Upper lobe of right lung (tissue), 1 donor: ENCODE measurements around the gene ADCY10. TPM values are rescaled to one million over a fixed set of nuclear protein-coding genes. Genes with fewer than 3 reads are reported as not detected.

ENCODE experiments used
- ATAC-seq: fragments of 200-7000 bp; cut with Tn5 transposase; one replicate; pipeline ENCODE4 v1.9.1; 2020; ENCODE audit warnings: mild to moderate bottlenecking, moderate library complexity
- DNase-seq: peaks from one replicate; pipeline ENCODE4 v3.0.0-alpha.2; 2020
- H3K27ac ChIP-seq: fragments of 200-600 bp; one replicate; pipeline ENCODE4 v1.8.0; 2022
- H3K27me3 ChIP-seq: fragments of 200-600 bp; one replicate; pipeline ENCODE4 v1.8.0; 2022; ENCODE audit warnings: mild to moderate bottlenecking
- H3K36me3 ChIP-seq: fragments of 200-600 bp; one replicate; pipeline ENCODE4 v1.8.0; 2022
- H3K4me1 ChIP-seq: fragments of 200-600 bp; one replicate; pipeline ENCODE4 v1.8.0; 2022
- H3K4me3 ChIP-seq: fragments of 200-600 bp; one replicate; pipeline ENCODE4 v1.8.0; 2022; ENCODE audit warnings: mild to moderate bottlenecking
- H3K9me3 ChIP-seq: fragments of 200-600 bp; one replicate; pipeline ENCODE4 v1.8.0; 2022
- CTCF ChIP-seq: fragments of 200-600 bp; IDR thresholded peaks from one replicate; pipeline ENCODE4 v1.8.0; 2022; ENCODE audit warnings: antibody characterized with exemption
- intact Hi-C: fragments of 100-400 bp; cut with DNase I; formaldehyde crosslinking; loops from one replicate; pipeline ENCODE4 v1.11.0; 2022
- long read RNA-seq: library from polyadenylated mRNA; unstranded; transcript quantifications from one replicate; pipeline ENCODE4 v2.0.0, GENCODE V29; 2021
- total RNA-seq: library from RNA; stranded (reverse); fragmentation: NEBNext Ultra II Directional; extraction: Animal tissue kit (Norgen Biotek cat#: 25700); gene quantifications from one replicate; pipeline ENCODE4 v1.2.1, GENCODE V29; 2021
- donor health status: DM: no; HTN: yes; CAD: no; lungs with severe emphysema.

Gene ADCY10
- total RNA-seq, result 0.29 TPM
- long read RNA-seq, result 0 reads

- no peak for ATAC-seq
- H3K4me3 ChIP-seq, result no peak within 1 kb of the TSS
- H3K36me3 ChIP-seq, result peaks cover 24% of the 10 kb centered on the region
- TF ChIP-seq CTCF, result no peak
- H3K4me1 ChIP-seq, result no peaks in the 10 kb centered on the region
- DNase-seq, result no peak
- no peaks in the 10 kb centered on the region for H3K27me3 ChIP-seq
- intact Hi-C loops, result no loop called here
- H3K9me3 ChIP-seq, result no peaks in the 10 kb centered on the region
- no peak within 1 kb of the TSS for H3K27ac ChIP-seq
Observed at GRCh38 chr1:167913895-167914496, at the start of gene ADCY10. ADCY10 (minus strand) TSS chr1:167914134; CDS start chr1:167905140, 8,994 bp downstream.

- Histone ChIP-seq H3K4me3 (no peak overlapping the region), H3K36me3 (peaks cover 24% of the 10 kb centered on the region), H3K9me3 (no peaks in the 10 kb centered on the region), H3K27me3 (no peaks in the 10 kb centered on the region), H3K27ac (no peak overlapping the region), H3K4me1 (no peaks in the 10 kb centered on the region)
- intact Hi-C loops, result no loop called here
- TF ChIP-seq CTCF, result no peak
- DNase-seq (no peak), ATAC-seq (no peak)
Observed at GRCh38 chr1:167957710-167958109, 43.8 kb upstream of the ADCY10 start.

GRCh38 chr1:167955915-167956314 lies 42.0 kb upstream of the ADCY10 start:
- H3K4me3 ChIP-seq, result no peak overlapping the region
- peaks cover 34% of the 10 kb centered on the region for H3K36me3 ChIP-seq
- no peaks in the 10 kb centered on the region for H3K27me3 ChIP-seq
- TF ChIP-seq CTCF, result no peak
- ATAC-seq (no peak), DNase-seq (no peak)
- H3K27ac ChIP-seq, result no peak overlapping the region
- no peaks in the 10 kb centered on the region for H3K4me1 ChIP-seq
- intact Hi-C loops, result no loop called here
- H3K9me3 ChIP-seq, result no peaks in the 10 kb centered on the region

- H3K27me3 ChIP-seq, result no peaks in the 10 kb centered on the region
- H3K4me1 ChIP-seq, result no peaks in the 10 kb centered on the region
- no peaks in the 10 kb centered on the region for H3K9me3 ChIP-seq
- ATAC-seq, result no peak
- H3K4me3 ChIP-seq, result no peak overlapping the region
- no peak overlapping the region for H3K27ac ChIP-seq
- intact Hi-C loops, result no loop called here
- peaks cover 30% of the 10 kb centered on the region for H3K36me3 ChIP-seq
- no peak for DNase-seq
- TF ChIP-seq CTCF, result no peak
Observed at GRCh38 chr1:167950569-167950968, 36.6 kb upstream of the ADCY10 start.

GRCh38 chr1:167949785-167950184 lies 35.9 kb upstream of the ADCY10 start:
- DNase-seq (no peak), ATAC-seq (no peak)
- TF ChIP-seq CTCF, result no peak
- Histone ChIP-seq H3K36me3 (peaks cover 24% of the 10 kb centered on the region), H3K27ac (no peak overlapping the region), H3K9me3 (no peaks in the 10 kb centered on the region), H3K4me3 (no peak overlapping the region), H3K27me3 (no peaks in the 10 kb centered on the region), H3K4me1 (no peaks in the 10 kb centered on the region)
- intact Hi-C loops, result no loop called here

GRCh38 chr1:167947733-167948132 lies 33.8 kb upstream of the ADCY10 start:
- no peak overlapping the region for H3K27ac ChIP-seq
- H3K4me1 ChIP-seq, result no peaks in the 10 kb centered on the region
- peaks cover 10% of the 10 kb centered on the region for H3K36me3 ChIP-seq
- intact Hi-C loops, result no loop called here
- no peak for ATAC-seq
- no peaks in the 10 kb centered on the region for H3K27me3 ChIP-seq
- H3K9me3 ChIP-seq, result no peaks in the 10 kb centered on the region
- DNase-seq, result no peak
- no peak overlapping the region for H3K4me3 ChIP-seq
- TF ChIP-seq CTCF, result no peak
